Neuronal stem cell (in vitro differentiated cells): ENCODE measurements around the gene ZNF473.
"Not testable (repeated sequence)": the region's sequence is repeated elsewhere in the genome, so short reads cannot be mapped to it uniquely, and the experiment has no call there.

Experiments
- DNase-seq: peaks from one replicate; pipeline ENCODE4 v3.0.0-alpha.2; 2013; ENCODE audit warnings: low spot score
- H2AFZ ChIP-seq: one replicate; pipeline ENCODE4 v1.6.1; 2013; ENCODE audit warnings: mild to moderate bottlenecking, low read length, inconsistent platforms
- H2AK5ac ChIP-seq: 2 replicates; pipeline ENCODE4 v1.6.1; 2013; ENCODE audit warnings: low read depth, mild to moderate bottlenecking, inconsistent platforms, low read length, moderate library complexity, mixed read lengths
- H2BK120ac ChIP-seq: 2 replicates; pipeline ENCODE4 v1.6.1; 2013; ENCODE audit warnings: low read depth, mild to moderate bottlenecking, inconsistent platforms, low read length, moderate library complexity, mixed read lengths
- H2BK12ac ChIP-seq: one replicate; pipeline ENCODE4 v1.6.1; 2013; ENCODE audit warnings: low read length, inconsistent platforms
- H2BK15ac ChIP-seq: 2 replicates; pipeline ENCODE4 v1.6.1; 2013; ENCODE audit warnings: mild to moderate bottlenecking, low read length, inconsistent platforms, mixed read lengths
- H2BK5ac ChIP-seq: one replicate; pipeline ENCODE4 v1.6.1; 2013; ENCODE audit warnings: inconsistent platforms, mild to moderate bottlenecking, low read length, moderate library complexity
- H3K14ac ChIP-seq: one replicate; pipeline ENCODE4 v1.6.1; 2013; ENCODE audit warnings: low read length, inconsistent platforms
- H3K18ac ChIP-seq: 2 replicates; pipeline ENCODE4 v1.6.1; 2013; ENCODE audit warnings: low read length, inconsistent platforms
- H3K23ac ChIP-seq: 2 replicates; pipeline ENCODE4 v1.6.1; 2013; ENCODE audit warnings: low read depth, mild to moderate bottlenecking, mixed read lengths, low read length, inconsistent platforms; ENCODE audit not compliant: poor library complexity
- H3K27ac ChIP-seq: replicated peaks from 3 replicates; pipeline ENCODE4 v1.5.1; 2013; ENCODE audit warnings: low read length, inconsistent platforms
- H3K27me3 ChIP-seq, 3 experiments: 2 replicates each; pipeline ENCODE4 v1.6.1; 2013; ENCODE audit warnings: low read length in 3 of 3, mild to moderate bottlenecking in 2 of 3, inconsistent platforms in 1 of 3, low read depth in 1 of 3, mixed read lengths in 1 of 3, moderate library complexity in 1 of 3; ENCODE audit not compliant: control insufficient read depth in 3 of 3, insufficient read depth in 3 of 3
- H3K36me3 ChIP-seq, 2 donors: replicated peaks in 1 of 2; 2 replicates each; pipeline ENCODE4 v1.6.1; 2013; ENCODE audit warnings: low read length in 2 of 2; ENCODE audit not compliant: control insufficient read depth in 2 of 2, insufficient read depth in 2 of 2
- H3K4ac ChIP-seq: 2 replicates; pipeline ENCODE4 v1.6.1; 2013; ENCODE audit warnings: inconsistent platforms, mild to moderate bottlenecking, low read length, moderate library complexity
- H3K4me1 ChIP-seq, 2 donors: 1 replicate in 1 of 2; 2 replicates in 1 of 2; pipeline ENCODE4 v1.6.1; 2013; ENCODE audit warnings: low read length in 2 of 2, low read depth in 1 of 2; ENCODE audit not compliant: control insufficient read depth in 2 of 2, insufficient read depth in 1 of 2
- H3K4me2 ChIP-seq: one replicate; pipeline ENCODE4 v1.6.1; 2013; ENCODE audit warnings: mild to moderate bottlenecking, low read length, inconsistent platforms; ENCODE audit not compliant: insufficient read depth, poor library complexity, severe bottlenecking
- H3K4me3 ChIP-seq, 2 donors: 2 replicates each; pipeline ENCODE4 v1.5.1; 2013; ENCODE audit warnings: low read length in 2 of 2, mild to moderate bottlenecking in 2 of 2, inconsistent platforms in 1 of 2, moderate library complexity in 1 of 2
- H3K79me1 ChIP-seq: one replicate; pipeline ENCODE4 v1.6.1; 2013; ENCODE audit warnings: low read depth, mild to moderate bottlenecking, inconsistent platforms, low read length, moderate library complexity
- H3K9ac ChIP-seq: one replicate; pipeline ENCODE4 v1.6.1; 2013; ENCODE audit warnings: mild to moderate bottlenecking, low read depth, low read length, inconsistent platforms; ENCODE audit not compliant: poor library complexity
- H3K9me3 ChIP-seq, 2 donors: replicated peaks in 1 of 2; 2 replicates each; pipeline versions ENCODE3 to v1.6.1; 2013; ENCODE audit warnings: low read length in 2 of 2, mild to moderate bottlenecking in 2 of 2, inconsistent platforms in 1 of 2, low read depth in 1 of 2, mixed read lengths in 1 of 2, moderate library complexity in 1 of 2; ENCODE audit not compliant: control insufficient read depth in 2 of 2, insufficient read depth in 1 of 2
- H4K8ac ChIP-seq: one replicate; pipeline ENCODE4 v1.6.1; 2013; ENCODE audit warnings: low read depth, mild to moderate bottlenecking, inconsistent platforms, low read length, moderate library complexity
- H4K91ac ChIP-seq: one replicate; pipeline ENCODE4 v1.6.1; 2013; ENCODE audit warnings: low read length, low read depth, mild to moderate bottlenecking, inconsistent platforms; ENCODE audit not compliant: poor library complexity
- WGBS, 2 donors: extraction: QIAGEN DNeasy Blood & Tissue Kit; methylation state at CpG; one replicate each; pipeline ENCODE4 v1.1.7; 2013; ENCODE audit warnings: missing lambda C conversion rate in 2 of 2, mixed read lengths in 1 of 2; ENCODE audit not compliant: insufficient read length in 2 of 2, insufficient replicate concordance in 1 of 2; ENCODE audit errors: extremely low coverage in 2 of 2; 5-methylcytosine and 5-hydroxymethylcytosine counted together

The ZNF473 gene

GRCh38 chr19:50075076-50075475 is 49.3 kb downstream of the ZNF473 start:
- not testable (repeated sequence) for H2BK5ac ChIP-seq, H3K4ac ChIP-seq, H3K79me1 ChIP-seq, H3K23ac ChIP-seq, H3K18ac ChIP-seq, H2AFZ ChIP-seq, H3K14ac ChIP-seq, H2AK5ac ChIP-seq, H3K27me3 ChIP-seq, H3K27ac ChIP-seq, H3K4me3 ChIP-seq, H4K91ac ChIP-seq, H3K36me3 ChIP-seq, H3K4me1 ChIP-seq, H3K9ac ChIP-seq, H2BK120ac ChIP-seq, H2BK12ac ChIP-seq, H3K4me2 ChIP-seq, DNase-seq, H2BK15ac ChIP-seq, H4K8ac ChIP-seq
- H3K9me3 ChIP-seq = peaks cover 0 to 13% of the 10 kb centered on the region in 2 donors
- no CpG with 5 or more reads among the region's 8 CpGs for WGBS, 2 donors

- not testable (repeated sequence) for H2AK5ac ChIP-seq, H2BK120ac ChIP-seq, H3K23ac ChIP-seq, H3K4me1 ChIP-seq, H4K91ac ChIP-seq, H3K4me2 ChIP-seq, DNase-seq, H3K4me3 ChIP-seq, H4K8ac ChIP-seq, H2BK5ac ChIP-seq, H3K36me3 ChIP-seq, H3K27ac ChIP-seq, H3K79me1 ChIP-seq, H2BK15ac ChIP-seq, H3K18ac ChIP-seq, H3K9ac ChIP-seq, H3K4ac ChIP-seq, H2BK12ac ChIP-seq, H3K14ac ChIP-seq, H3K27me3 ChIP-seq, H2AFZ ChIP-seq
- WGBS, 2 donors = no CpG with 5 or more reads among the region's 14 CpGs
- peaks cover 0 to 10% of the 10 kb centered on the region in 2 donors for H3K9me3 ChIP-seq
These were observed 50.0 kb downstream of the ZNF473 start for GRCh38 chr19:50075644-50076372.

- not testable (repeated sequence) for H3K79me1 ChIP-seq, H3K4me3 ChIP-seq, H2BK120ac ChIP-seq, H3K9ac ChIP-seq, H4K91ac ChIP-seq, H4K8ac ChIP-seq, H3K9me3 ChIP-seq, DNase-seq, H2BK12ac ChIP-seq, H3K4me2 ChIP-seq, H3K4ac ChIP-seq, H3K4me1 ChIP-seq, H3K14ac ChIP-seq, H2BK5ac ChIP-seq, H3K18ac ChIP-seq, H2BK15ac ChIP-seq, H2AFZ ChIP-seq, H2AK5ac ChIP-seq, H3K36me3 ChIP-seq, H3K23ac ChIP-seq, H3K27me3 ChIP-seq, H3K27ac ChIP-seq
- WGBS, 2 donors = no CpG with 5 or more reads among the region's 10 CpGs
These were observed 51.0 kb downstream of the ZNF473 start for GRCh38 chr19:50076581-50077355.

- not testable (repeated sequence) for H3K9me3 ChIP-seq, DNase-seq, H3K79me1 ChIP-seq, H3K14ac ChIP-seq, H3K23ac ChIP-seq, H3K4me3 ChIP-seq, H2BK5ac ChIP-seq, H4K8ac ChIP-seq, H3K27ac ChIP-seq, H2AFZ ChIP-seq, H4K91ac ChIP-seq, H2BK12ac ChIP-seq, H3K4me1 ChIP-seq, H3K9ac ChIP-seq, H3K4ac ChIP-seq, H2AK5ac ChIP-seq, H2BK15ac ChIP-seq, H3K4me2 ChIP-seq, H3K27me3 ChIP-seq, H3K18ac ChIP-seq, H3K36me3 ChIP-seq, H2BK120ac ChIP-seq
- WGBS, 2 donors = no CpG with 5 or more reads among the region's 5 CpGs
These were observed 53.2 kb downstream of the ZNF473 start for GRCh38 chr19:50079014-50079413.
